Left lobe of liver (tissue), 2 donors: ENCODE data around the gene CERK. TPM values are rescaled to one million over a fixed set of nuclear protein-coding genes. Genes with fewer than 3 reads are reported as not detected.
A peak's percentile ranks its signal among the peaks of the same experiment; 100 is the strongest.

Experiments used
- ATAC-seq: fragments of 200-7000 bp; cut with Tn5 transposase; one replicate; pipeline ENCODE4 v1.9.1; 2020; ENCODE audit warnings: mild to moderate bottlenecking, moderate library complexity
- DNase-seq: peaks from one replicate; pipeline ENCODE4 v3.0.0-alpha.2; 2020; ENCODE audit warnings: low spot score
- total RNA-seq: library from RNA; stranded (reverse); gene quantifications from one replicate; pipeline ENCODE4 v1.2.1, GENCODE V29; 2021
- donor health status: DM: no; HTN: no; CAD: no; lungs with moderate emphysema.
- donor health status: DM: no; HTN: yes; CAD: no.

Gene CERK
- total RNA-seq, 1 donor from 2014 or later: 22.0 TPM

GRCh38 chr22:46666577-46667244, 71.3 kb downstream of the CERK start:
- ATAC-seq: no peak
- no peak for DNase-seq

DNA sequence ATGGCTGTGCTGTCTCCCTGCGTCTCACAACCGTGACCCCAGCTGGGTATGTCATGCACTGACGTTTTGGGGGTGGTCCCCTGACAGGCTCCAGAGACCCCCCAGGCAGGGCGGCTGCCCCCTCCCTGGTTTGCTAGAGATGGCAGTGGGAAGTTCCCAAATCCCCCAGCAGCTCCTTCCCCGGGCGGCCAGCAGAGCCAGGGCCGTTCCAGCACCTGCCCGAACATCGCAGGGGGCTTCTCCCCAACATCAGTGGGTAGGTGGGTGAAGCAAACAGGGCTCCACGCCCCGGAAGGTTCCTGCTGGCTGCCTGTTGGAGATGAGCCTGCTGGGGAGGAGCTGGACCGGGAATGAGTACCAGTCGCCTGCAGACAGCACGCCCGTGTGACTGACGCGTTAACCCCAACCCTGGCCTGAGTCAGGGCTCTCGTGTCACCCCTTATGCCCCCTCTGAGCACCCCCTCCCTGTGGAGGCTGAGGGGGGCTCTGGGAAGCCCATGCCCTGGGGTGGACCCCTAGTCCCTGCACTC, 72.2 kb downstream of the CERK start:
- DNase-seq: no peak

DNA sequence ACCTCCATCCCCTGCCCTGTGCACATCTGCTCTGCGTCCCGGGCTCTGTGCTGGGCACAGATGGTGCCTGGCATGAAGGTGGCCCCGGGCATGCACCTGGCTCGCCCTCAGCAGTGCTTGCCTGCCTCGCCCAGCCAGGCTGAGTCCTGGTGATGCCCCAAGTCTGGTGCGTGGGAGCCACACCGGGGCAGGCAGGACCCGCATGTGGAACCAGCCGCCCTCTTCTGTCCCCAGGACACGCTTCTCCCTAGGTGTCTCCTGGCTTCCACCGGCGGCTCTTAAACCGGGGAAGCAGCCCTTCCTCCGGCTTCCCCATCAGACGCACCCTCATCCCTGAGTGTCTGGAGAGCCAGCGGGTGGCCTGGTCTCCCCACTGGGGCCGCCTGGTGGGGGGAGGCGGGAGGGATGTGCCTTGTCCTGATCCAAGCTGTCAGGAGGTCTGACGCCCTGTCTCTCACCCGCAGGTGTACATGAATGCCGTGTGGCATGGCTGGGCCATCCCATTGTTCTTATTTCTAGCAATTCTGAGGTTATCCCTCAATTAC, 72.8 kb downstream of the CERK start:
- no peak for ATAC-seq
- DNase-seq: no peak

More for the DNA sequence above, 72.2 kb downstream of the CERK start:
- ATAC-seq: no peak

- DNase-seq (no peak), ATAC-seq (no peak)
Measured at GRCh38 chr22:46664301-46664855, 73.7 kb downstream of the CERK start.

DNA sequence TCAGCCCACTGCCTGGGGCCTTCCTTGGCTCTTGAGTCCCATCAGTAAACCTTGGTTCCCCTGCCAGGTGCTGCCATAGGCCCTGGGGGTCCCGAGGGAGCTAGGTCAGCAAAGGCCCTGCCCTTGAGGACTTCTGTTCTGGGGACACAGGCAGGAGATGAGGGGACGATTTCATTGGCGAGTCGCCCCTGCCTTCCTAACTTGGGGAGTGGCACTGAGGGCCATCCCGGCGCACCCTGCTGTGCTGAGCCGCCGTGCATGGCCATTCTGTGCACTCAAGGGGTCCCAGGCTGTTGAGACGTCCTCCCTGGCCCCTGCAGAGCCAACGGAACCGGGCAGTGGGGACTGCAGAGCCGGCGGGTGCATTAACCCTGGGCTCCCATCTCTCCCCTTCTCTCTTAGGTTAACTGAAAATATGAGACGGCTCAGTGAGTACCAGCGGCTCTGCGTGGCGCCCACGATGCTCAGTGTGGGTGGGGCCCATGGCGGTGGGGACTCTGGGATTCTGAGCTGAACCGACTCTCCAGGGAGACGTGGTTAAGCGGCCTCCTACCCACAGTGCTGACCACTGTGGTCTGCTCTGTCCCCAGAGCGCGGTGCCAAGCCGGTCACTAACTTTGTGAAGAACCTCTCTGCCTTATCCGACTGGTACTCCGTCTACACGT, 74.5 kb downstream of the CERK start:
- DNase-seq (no peak), ATAC-seq (no peak)

DNA sequence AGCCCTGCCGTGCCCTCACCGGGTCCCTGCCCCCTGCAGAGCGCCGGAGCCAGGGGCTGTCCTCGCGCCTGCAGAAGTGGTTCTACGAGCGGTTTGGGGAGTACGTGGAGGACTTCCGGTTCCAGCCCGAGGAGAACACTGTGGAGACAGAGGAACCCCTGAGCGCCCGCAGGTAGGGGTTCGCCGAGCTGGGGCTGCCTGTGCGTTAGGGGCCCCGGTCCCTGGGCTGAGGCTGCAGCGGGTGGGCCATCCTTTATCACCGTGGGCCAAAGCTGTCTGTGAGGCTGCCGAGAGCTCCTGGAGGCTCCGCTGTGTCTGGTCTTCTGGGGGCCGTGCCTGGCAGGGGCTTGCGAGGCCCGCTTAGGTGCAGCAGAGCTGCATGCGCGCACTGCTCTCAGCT, 75.1 kb downstream of the CERK start:
- no peak for DNase-seq
- ATAC-seq: no peak

GRCh38 chr22:46662226-46662625, 75.8 kb downstream of the CERK start:
- DNase-seq (no peak), ATAC-seq (no peak)

- ATAC-seq (no peak), DNase-seq (no peak)
Measured at GRCh38 chr22:46661221-46661851, 76.7 kb downstream of the CERK start.

DNA sequence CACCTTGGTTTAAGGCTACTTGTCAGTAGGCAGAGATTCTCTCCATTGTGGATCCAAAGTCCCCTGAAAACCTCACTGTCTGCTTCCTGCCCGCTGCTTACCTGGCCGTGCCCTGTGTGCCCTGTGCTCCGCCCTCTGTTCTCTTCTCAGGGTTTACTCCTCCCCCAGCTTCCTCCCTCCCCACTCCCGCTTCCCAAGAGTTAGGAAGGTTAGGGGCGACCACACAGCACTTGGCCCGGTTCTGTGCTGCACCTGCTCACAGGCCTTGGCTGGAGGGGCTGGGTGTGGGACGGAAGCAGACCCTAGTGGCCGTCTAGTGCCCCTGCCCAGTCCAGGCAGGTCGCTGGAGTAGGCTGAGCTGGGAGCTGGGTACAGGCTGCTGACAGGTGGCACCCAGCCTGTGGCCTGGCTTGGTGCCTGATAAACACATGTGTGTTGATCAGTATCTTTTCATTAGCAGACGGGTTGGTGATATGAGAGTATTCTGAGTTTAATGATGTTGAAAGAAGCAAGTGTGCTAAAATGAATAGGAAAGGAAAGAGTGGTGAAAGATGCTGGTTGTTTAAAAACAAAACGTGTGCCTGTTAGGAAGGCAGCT, 77.3 kb downstream of the CERK start:
- DNase-seq (peak; percentile 77), ATAC-seq (peak; percentile 79)

GRCh38 chr22:46659791-46660186, 78.3 kb downstream of the CERK start:
- DNase-seq: no peak
- no peak for ATAC-seq

DNA sequence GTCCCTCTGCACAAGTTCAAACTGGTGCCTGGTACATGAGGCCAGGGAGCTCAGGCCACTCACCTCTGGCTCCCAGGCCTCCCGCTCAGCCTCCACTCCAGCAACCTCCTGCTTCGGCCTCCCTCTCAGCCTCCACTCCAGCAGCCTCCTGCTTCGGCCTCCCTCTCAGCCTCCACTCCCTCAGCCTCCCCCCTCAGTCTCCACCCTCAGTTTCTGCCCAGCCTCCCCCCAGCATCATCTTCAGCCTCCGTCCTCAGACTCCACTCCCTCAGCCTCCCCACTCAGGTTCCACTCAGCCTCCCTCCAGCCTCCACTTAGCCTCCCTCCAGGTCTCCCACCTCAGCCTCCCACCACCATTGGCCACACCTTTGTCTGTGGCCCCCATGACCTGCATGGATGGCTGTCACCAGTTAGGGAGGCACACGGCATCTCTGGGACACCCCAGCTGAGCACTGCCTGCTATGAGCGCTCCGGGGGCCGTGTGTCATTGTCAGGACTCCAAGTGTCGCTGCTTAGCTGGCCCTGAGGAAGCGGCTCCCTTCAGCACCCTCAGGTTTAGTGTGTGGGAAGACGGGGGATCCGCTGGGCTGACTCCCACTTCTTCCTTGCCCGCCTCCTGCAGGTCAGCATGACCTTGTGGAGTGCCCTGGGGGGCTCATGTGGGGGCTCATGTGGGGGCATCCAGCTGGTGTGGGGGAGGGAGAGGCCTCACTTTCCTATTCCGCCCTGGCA, 78.8 kb downstream of the CERK start:
- DNase-seq: no peak
- ATAC-seq: no peak

GRCh38 chr22:46657996-46658947, 79.8 kb downstream of the CERK start:
- ATAC-seq: no peak
- no peak for DNase-seq

GRCh38 chr22:46657655-46657953, 80.4 kb downstream of the CERK start:
- no peak for ATAC-seq
- no peak for DNase-seq

DNA sequence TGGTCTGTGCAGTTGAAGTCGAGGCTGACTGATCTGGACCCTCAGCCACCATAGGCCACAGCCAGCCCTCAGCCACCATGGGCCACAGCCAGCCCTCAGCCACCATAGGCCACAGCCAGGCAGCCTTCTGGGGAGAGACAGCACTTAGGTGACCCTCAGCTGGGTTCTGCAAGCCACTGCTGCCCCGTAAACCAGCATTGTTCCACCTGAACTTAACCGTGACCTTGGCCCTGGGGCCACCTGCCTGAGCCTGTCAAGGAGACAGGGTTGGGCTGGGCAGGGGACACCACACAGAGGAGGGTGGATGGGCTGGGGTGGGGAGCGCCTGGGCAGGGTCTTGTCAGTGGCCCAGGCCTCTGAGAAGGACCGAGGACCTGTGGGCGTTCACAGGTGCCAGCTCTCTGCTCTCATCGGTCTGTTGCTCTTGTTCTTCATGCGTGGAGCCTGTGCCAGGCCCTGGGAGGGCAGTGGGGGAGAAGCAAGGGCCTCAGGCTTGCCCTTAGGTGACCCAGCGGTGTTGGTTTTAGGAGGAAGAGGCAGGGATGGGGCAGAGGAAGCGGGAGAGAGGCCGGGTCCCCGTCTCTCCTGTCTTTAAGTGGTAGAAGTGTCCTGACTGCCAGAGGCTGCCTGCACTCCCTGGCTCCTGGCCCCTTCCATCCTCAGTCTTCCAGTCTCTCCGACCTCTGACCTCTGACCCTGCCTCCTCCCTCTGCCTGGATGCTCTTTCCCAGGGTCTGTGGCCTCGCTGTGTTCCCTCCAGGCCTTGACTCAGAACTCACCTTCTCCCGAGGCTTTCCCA, 81.0 kb downstream of the CERK start:
- ATAC-seq: no peak
- DNase-seq: no peak

- ATAC-seq (peak; percentile 70), DNase-seq (peak; percentile 82)
Measured at GRCh38 chr22:46655861-46656608, 82.0 kb downstream of the CERK start.

DNA sequence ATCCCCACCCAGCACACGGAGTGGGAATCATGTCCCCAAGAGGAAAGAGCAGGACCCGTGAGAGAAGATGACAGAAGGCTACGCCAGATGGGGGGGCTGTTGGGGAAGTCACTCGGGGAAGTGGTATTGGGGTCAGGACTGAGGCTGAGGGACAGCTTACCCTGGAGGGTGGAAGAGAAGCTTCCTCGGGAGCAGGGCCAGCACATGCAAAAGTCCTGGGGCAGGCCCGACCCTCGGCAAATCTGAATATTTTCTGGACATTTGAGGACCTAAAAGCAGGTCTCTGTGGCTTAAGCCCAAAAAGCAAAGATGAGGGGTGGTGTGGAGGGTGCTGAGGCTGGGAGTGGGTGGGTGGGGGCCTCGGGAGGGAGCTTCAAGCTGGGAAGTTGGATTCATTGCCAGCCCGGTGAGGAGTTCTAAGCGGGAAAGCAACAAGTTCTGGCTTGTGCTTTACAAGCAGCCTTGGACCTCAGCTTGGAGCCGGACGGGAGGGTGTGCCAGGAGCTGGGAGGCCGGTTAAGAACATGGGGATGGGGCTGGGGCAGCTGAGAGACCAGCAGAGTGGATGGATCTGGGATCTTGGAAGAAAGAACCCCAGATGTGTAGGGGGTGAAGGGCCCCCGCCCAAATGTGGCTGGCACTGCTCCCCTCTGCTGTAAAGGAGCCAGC, 83.0 kb downstream of the CERK start:
- DNase-seq (no peak), ATAC-seq (no peak)

DNA sequence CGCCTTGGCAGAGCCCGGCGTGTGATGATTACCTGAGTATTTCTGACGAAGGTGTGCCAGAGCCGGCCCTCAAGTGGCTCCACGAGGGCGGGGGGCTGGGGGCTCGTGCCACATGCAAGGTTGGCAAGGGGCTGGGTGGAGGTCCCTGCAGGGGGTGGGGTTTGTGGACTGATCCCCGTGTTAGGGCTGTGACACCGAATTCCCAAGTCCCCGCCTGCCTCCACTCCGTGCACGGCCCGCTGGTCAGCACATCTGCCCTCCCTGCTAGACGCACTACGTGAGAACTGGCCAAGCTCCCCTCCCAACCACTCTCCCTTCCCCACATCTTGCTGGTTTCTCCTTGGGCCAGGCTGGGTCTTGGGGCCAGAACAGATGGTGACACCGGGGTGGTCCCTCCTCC, 83.6 kb downstream of the CERK start:
- DNase-seq (no peak), ATAC-seq (no peak)
